ENCODE measurements around the gene C6orf47.

- no peak for TF ChIP-seq SPI1 (IDR thresholded peaks at IDR 0.05; ENCODE audit: low read depth, low read length)
- TF ChIP-seq POLR2A (IDR thresholded peaks at IDR 0.05; ENCODE audit: low read depth, low read length) = no peak; the same call in 1 of the 2 replicates
- TF ChIP-seq POLR2AphosphoS5 (IDR thresholded peaks at IDR 0.05; ENCODE audit: low read depth, low read length) = no peak
- no peak for TF ChIP-seq TAF1 (IDR thresholded peaks at IDR 0.05; ENCODE audit: low read depth, low read length)
- no peak for TF ChIP-seq PAX5 (IDR thresholded peaks at IDR 0.05; ENCODE audit: insufficient read depth, low read length, severe bottlenecking)
Observed at GRCh38 chr6:31655349-31656237, 5.0 kb downstream of the C6orf47 start, which contains the start of gene APOM.
